GM12891 (cell line): ENCODE measurements around the gene GPX4.

Experiments used
- PAX5 ChIP-seq: IDR thresholded peaks from 2 replicates; pipeline ENCODE4 v1.6.1; 2011; ENCODE audit warnings: low read length, moderate library complexity, mild to moderate bottlenecking; ENCODE audit not compliant: insufficient read depth, severe bottlenecking
- POLR2A ChIP-seq: IDR thresholded peaks from 2 replicates; pipeline ENCODE4 v1.6.1; 2011; ENCODE audit warnings: low read depth, low read length, control low read depth
- POLR2AphosphoS5 ChIP-seq: IDR thresholded peaks from 2 replicates; pipeline ENCODE4 v1.6.1; 2011; ENCODE audit warnings: low read depth, low read length, control low read depth
- SPI1 ChIP-seq: IDR thresholded peaks from 2 replicates; pipeline ENCODE4 v1.6.1; 2011; ENCODE audit warnings: low read depth, low read length, control low read depth
- TAF1 ChIP-seq: IDR thresholded peaks from 2 replicates; pipeline ENCODE4 v1.6.1; 2011; ENCODE audit warnings: low read depth, low read length, control low read depth

DNA sequence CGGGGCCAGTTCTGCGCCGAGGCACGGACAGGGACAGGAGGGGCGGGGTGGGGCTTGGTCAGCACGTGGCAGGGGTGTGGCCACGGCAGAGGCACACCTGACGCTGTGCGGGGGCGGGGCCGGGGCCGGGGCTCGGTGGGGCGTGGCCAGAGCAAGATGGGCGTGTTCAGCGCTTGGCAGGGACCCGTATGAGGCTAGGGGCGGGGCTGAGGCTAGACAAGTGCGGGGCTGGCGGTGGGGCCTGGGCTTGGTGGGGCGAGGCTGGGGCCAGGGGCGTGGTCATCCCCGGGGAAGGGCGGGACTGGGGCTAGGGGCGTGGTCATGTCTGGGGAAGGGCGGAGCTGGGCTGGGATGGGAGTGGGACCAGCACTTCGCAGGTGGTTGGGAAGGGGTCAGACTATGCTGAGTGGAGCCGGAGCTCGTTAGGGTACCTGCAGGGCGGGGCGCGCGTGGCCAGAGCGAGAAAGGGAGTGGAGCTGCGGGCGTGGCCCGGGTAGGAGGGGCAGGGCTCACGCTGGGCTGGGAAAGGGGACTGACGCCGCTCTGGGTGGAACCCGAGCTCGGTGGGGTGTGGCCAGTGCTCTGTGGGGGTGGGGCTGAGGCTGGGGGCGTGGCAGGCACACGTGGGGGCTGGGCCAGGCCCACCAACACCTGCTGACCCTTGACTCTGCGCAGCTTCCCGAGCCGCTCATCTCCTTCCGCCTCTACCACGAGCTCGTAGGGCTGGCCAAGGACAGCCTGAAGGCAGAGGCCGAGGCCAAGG, 21.4 kb upstream of the GPX4 start:
- TF ChIP-seq TAF1 (no peak), POLR2A (no peak), PAX5 (no peak), POLR2AphosphoS5 (no peak), SPI1 (no peak)
